GM19099 (cell line): ENCODE data around the gene CBX2.

Experiments used
- POLR2A ChIP-seq: IDR thresholded peaks from 3 replicates; pipeline ENCODE4 v1.6.1; 2011; ENCODE audit warnings: low read depth; ENCODE audit not compliant: insufficient read length; ENCODE audit errors: extremely low read depth

Gene CBX2

GRCh38 chr17:79750650-79751545 is 27.1 kb upstream of the CBX2 start:
- no peak for TF ChIP-seq POLR2A

- TF ChIP-seq POLR2A: no peak
These were observed 25.8 kb upstream of the CBX2 start for GRCh38 chr17:79752175-79752574.

GRCh38 chr17:79754370-79754769 is 23.6 kb upstream of the CBX2 start:
- no peak for TF ChIP-seq POLR2A

GRCh38 chr17:79755591-79755990 is 22.4 kb upstream of the CBX2 start:
- TF ChIP-seq POLR2A: no peak

- no peak for TF ChIP-seq POLR2A
These were observed 20.7 kb upstream of the CBX2 start for GRCh38 chr17:79757140-79757745.

GRCh38 chr17:79758271-79758670 is 19.7 kb upstream of the CBX2 start:
- no peak for TF ChIP-seq POLR2A

- TF ChIP-seq POLR2A: no peak
These were observed 17.6 kb upstream of the CBX2 start for GRCh38 chr17:79760197-79760906.

GRCh38 chr17:79761894-79762589 is 15.9 kb upstream of the CBX2 start:
- no peak for TF ChIP-seq POLR2A

GRCh38 chr17:79765708-79766107 is 12.2 kb upstream of the CBX2 start:
- no peak for TF ChIP-seq POLR2A

- TF ChIP-seq POLR2A: no peak
These were observed 8.1 kb upstream of the CBX2 start for GRCh38 chr17:79769570-79770506.

GRCh38 chr17:79771276-79771675 is 6.7 kb upstream of the CBX2 start:
- no peak for TF ChIP-seq POLR2A

GRCh38 chr17:79774561-79774975 is 3.4 kb upstream of the CBX2 start:
- no peak for TF ChIP-seq POLR2A

GRCh38 chr17:79775632-79776031 is 2.3 kb upstream of the CBX2 start:
- no peak for TF ChIP-seq POLR2A
